M059J (cell line): ENCODE measurements around the gene IL4. TPM values are rescaled to one million over a fixed set of nuclear protein-coding genes. Genes with fewer than 3 reads are reported as not detected.

Experiments used
- DNase-seq: peaks from one replicate; pipeline ENCODE4 v3.0.0-alpha.2; 2012; ENCODE audit warnings: low read depth
- total RNA-seq: library from RNA; depleted of rRNA; stranded (reverse); fragments of >200 nt; shearing (Covaris generic); gene quantifications from 2 replicates; pipeline ENCODE4 v1.2.3, GENCODE V29; 2014; rRNA removed

IL4 gene
- total RNA-seq, 1 experiment from 2014 or later: not detected

- no peak for DNase-seq
Observed at GRCh38 chr5:132695956-132696355, 22.2 kb downstream of the IL4 start.

GRCh38 chr5:132704875-132705274, 31.1 kb downstream of the IL4 start:
- DNase-seq: peak; percentile 52

- DNase-seq: no peak
Observed at GRCh38 chr5:132708645-132709044, 34.9 kb downstream of the IL4 start.

- DNase-seq: peak; percentile 2
Observed at GRCh38 chr5:132714456-132715307, 40.9 kb downstream of the IL4 start.

- no peak for DNase-seq
Observed at GRCh38 chr5:132718544-132719312, 44.9 kb downstream of the IL4 start.

GRCh38 chr5:132725745-132726144, 52.0 kb downstream of the IL4 start:
- no peak for DNase-seq

- no peak for DNase-seq
Observed at GRCh38 chr5:132729896-132730295, 56.1 kb downstream of the IL4 start.

Other genes starting within 250 kb of the IL4 start
- gene IRF1, start 183.2 kb upstream of the IL4 start, total RNA-seq: 31.7 and 36.1 TPM in 2 replicates
- gene IL5, start 130.5 kb upstream of the IL4 start, total RNA-seq: not detected in 2 replicates
- 11.6 and 14.3 TPM in 2 replicates for gene RAD50, start 117.0 kb upstream of the IL4 start, total RNA-seq
- not detected in 2 replicates for gene IL13, start 15.8 kb upstream of the IL4 start, total RNA-seq
- gene KIF3A, start 63.6 kb downstream of the IL4 start, total RNA-seq: 4.7 and 5.5 TPM in 2 replicates
- gene CCNI2, start 73.4 kb downstream of the IL4 start, total RNA-seq: not detected in 2 replicates
- 26.9 and 41.7 TPM in 2 replicates for gene SEPTIN8, start 103.2 kb downstream of the IL4 start, total RNA-seq
- gene SOWAHA, start 139.3 kb downstream of the IL4 start, total RNA-seq: 0.10 and 0.32 TPM in 2 replicates
- 7.3 and 10.3 TPM in 2 replicates for gene SHROOM1, start 156.7 kb downstream of the IL4 start, total RNA-seq
- not detected in 2 replicates for gene GDF9, start 192.5 kb downstream of the IL4 start, total RNA-seq
- 231 and 270 TPM in 2 replicates for gene UQCRQ, start 192.7 kb downstream of the IL4 start, total RNA-seq
- gene LEAP2, start 199.7 kb downstream of the IL4 start, total RNA-seq: 0.25 TPM in 1 of 2 replicates, not detected in the other